Sigmoid colon (tissue), 7 donors: Measurements from ENCODE around the gene TNPO1. TPM values are rescaled to one million over a fixed set of nuclear protein-coding genes. Genes with fewer than 3 reads are reported as not detected.

ENCODE experiments used
- DNase-seq: peaks from one replicate; pipeline ENCODE4 v3.0.0-alpha.2; 2019
- H3K27ac ChIP-seq, 4 donors: fragments of 200-600 bp; sonication (generic); one replicate each; pipeline ENCODE4 v1.5.1; 2016 to 2019; ENCODE audit warnings: mild to moderate bottlenecking in 1 of 4
- H3K27me3 ChIP-seq, 3 donors: fragments of 200-600 bp; sonication (generic); one replicate each; pipeline ENCODE4 v1.5.1; 2019; ENCODE audit warnings: mild to moderate bottlenecking in 1 of 3
- H3K36me3 ChIP-seq, 4 donors: fragments of 200-600 bp; sonication (generic); one replicate each; pipeline ENCODE4 v1.5.1; 2016 to 2019
- H3K4me1 ChIP-seq, 4 donors: fragments of 200-600 bp; sonication (generic); one replicate each; pipeline ENCODE4 v1.5.1; 2017 to 2019
- H3K4me3 ChIP-seq, 4 donors: fragments of 200-600 bp; sonication (generic); one replicate each; pipeline ENCODE4 v1.5.1; 2017 to 2019; ENCODE audit warnings: mild to moderate bottlenecking in 2 of 4, moderate library complexity in 1 of 4
- H3K9me3 ChIP-seq, 4 donors: fragments of 200-600 bp in 3 of 4; sonication (generic) in 3 of 4; one replicate each; pipeline versions ENCODE4 v1.5.1 to v1.6.1; 2013 to 2019
- EP300 ChIP-seq, 4 donors: sonication (generic); formaldehyde crosslinking; IDR thresholded peaks; one replicate each; pipeline ENCODE4 v1.6.1; 2017; ENCODE audit warnings: antibody characterized with exemption in 4 of 4
- POLR2A ChIP-seq, 2 donors: fragments of 450-650 bp; IDR thresholded peaks; one replicate each; pipeline ENCODE4 v1.6.1; 2016; ENCODE audit warnings: antibody characterized with exemption in 2 of 2, mild to moderate bottlenecking in 2 of 2, moderate library complexity in 2 of 2
- POLR2AphosphoS5 ChIP-seq, 4 donors: sonication (generic); formaldehyde crosslinking; IDR thresholded peaks; one replicate each; pipeline ENCODE4 v1.6.1; 2017; ENCODE audit warnings: antibody characterized with exemption in 4 of 4
- WGBS, 2 donors: extraction: QIAGEN DNeasy Blood & Tissue Kit; methylation state at CpG; one replicate each; pipeline ENCODE4 v1.1.7; 2013; 5-methylcytosine and 5-hydroxymethylcytosine counted together
- intact Hi-C: fragments of 100-400 bp; cut with DNase I; formaldehyde crosslinking; loops from one replicate; pipeline ENCODE4 v1.15.1; 2023
- polyA plus RNA-seq, 3 donors: library from polyadenylated mRNA; stranded (reverse); fragments of 200-250 nt; gene quantifications; one replicate each; pipeline ENCODE4 v1.2.3, GENCODE V29; 2013
- total RNA-seq, 4 donors: library from RNA; depleted of rRNA; stranded (reverse); fragments of >200 nt; gene quantifications; one replicate each; pipeline ENCODE4 v1.1.0, GENCODE V29; 2016
- TF ChIP-seq, protein P1 (sequence below), 4 experiments: fragments of 450-650 bp in 3 of 4; fragments of 200-600 bp in 1 of 4; IDR thresholded peaks; one replicate each; pipeline ENCODE4 v1.5.1; 2016 to 2019; ENCODE audit warnings: antibody characterized with exemption in 4 of 4, mild to moderate bottlenecking in 3 of 4, moderate library complexity in 2 of 4
- donor health status: healthy with polysubstance abuse.
- donor health status: Bipolar disorder and iron deficiency.
- donor health status: healthy.

Gene TNPO1
- total and polyA plus RNA-seq, 7 donors = 18.6 to 145 (median 86.2) TPM

DNA sequence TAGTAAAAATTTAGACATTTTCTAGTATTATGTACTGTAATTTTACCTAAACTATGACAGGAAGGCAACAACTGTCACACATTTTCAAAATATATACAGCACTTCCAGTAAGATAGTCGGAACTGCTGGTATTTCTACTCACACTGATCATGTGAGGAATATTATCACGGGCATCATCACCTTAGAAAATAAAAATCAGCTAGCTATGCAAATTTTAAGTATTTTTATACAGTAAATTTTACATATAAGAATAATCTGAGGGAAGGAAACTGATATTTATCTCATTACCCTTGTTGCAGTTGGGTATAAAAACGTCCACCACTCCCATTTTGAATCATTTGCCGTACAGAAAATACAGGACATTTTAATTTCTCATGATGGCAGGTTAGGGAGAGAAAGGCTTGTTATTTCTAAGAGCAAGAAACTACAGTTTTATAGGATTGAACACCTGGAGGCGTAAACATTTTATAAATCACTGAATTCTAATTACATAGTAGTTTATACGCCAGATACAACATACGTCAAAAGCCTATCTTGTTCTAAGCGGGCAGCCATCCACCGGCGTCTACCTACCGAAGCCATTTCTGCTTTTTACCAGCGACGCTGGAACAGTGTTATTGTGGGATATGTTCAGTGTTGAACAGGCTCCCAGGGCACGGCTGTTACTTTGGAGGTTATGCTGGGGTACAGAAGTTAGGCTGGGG, 729 bp upstream of the TNPO1 start:
- DNase-seq = no peak
- no peaks in the 10 kb centered on the region for H3K9me3 ChIP-seq
- H3K36me3 ChIP-seq = no peaks in the 10 kb centered on the region
- H3K4me1 ChIP-seq = peaks cover 0 to 29% (median 24%) of the 10 kb centered on the region in 4 donors
- peak overlapping the region; percentile 65 to 88 (median 74) for H3K4me3 ChIP-seq
- intact Hi-C loops = loop anchor here (1.0 to 10.0 kb wide), 3 partner anchors 33 to 205 kb away; no protein-coding TSS in a partner anchor
- no peak for TF ChIP-seq POLR2AphosphoS5 (IDR thresholded peaks at IDR 0.05)
- no peak for TF ChIP-seq POLR2A (IDR thresholded peaks at IDR 0.05)
- no peak for TF ChIP-seq EP300 (IDR thresholded peaks at IDR 0.05)
- TF ChIP-seq, protein P1, sequence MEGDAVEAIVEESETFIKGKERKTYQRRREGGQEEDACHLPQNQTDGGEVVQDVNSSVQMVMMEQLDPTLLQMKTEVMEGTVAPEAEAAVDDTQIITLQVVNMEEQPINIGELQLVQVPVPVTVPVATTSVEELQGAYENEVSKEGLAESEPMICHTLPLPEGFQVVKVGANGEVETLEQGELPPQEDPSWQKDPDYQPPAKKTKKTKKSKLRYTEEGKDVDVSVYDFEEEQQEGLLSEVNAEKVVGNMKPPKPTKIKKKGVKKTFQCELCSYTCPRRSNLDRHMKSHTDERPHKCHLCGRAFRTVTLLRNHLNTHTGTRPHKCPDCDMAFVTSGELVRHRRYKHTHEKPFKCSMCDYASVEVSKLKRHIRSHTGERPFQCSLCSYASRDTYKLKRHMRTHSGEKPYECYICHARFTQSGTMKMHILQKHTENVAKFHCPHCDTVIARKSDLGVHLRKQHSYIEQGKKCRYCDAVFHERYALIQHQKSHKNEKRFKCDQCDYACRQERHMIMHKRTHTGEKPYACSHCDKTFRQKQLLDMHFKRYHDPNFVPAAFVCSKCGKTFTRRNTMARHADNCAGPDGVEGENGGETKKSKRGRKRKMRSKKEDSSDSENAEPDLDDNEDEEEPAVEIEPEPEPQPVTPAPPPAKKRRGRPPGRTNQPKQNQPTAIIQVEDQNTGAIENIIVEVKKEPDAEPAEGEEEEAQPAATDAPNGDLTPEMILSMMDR (IDR thresholded peaks at IDR 0.05) = no peak
- no peaks in the 10 kb centered on the region for H3K27me3 ChIP-seq
- 3 to 5% methylated on average over 14 of the region's 14 CpGs for whole genome bisulfite sequencing, 2 donors
- H3K27ac ChIP-seq = peak overlapping the region; percentile 94 to 98 (median 96)

DNA sequence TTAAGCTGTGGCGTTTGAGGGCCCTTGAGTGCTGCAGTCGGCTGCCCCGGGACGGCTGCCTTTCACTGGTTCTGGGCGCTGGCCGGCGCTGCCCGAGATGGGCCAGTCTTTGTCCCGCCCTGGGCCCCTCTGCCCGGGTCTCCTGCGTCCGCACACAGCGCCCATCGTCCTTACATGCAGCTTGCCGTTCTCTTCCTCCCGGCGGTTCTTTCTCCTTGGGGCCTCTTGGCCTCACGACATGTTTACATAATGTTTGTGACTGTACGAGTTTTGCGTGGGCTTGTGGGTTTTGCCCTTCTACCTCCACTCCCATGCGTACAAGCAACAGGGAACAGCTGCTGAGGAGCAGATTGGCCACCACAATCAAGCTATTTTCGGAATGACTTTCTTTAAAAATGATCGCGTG, 618 bp downstream of the TNPO1 start:
- Histone ChIP-seq H3K27ac (peak overlapping the region; percentile 94 to 98 (median 96)), H3K36me3 (no peaks in the 10 kb centered on the region), H3K9me3 (no peaks in the 10 kb centered on the region), H3K27me3 (no peaks in the 10 kb centered on the region), H3K4me3 (peak overlapping the region; percentile 65 to 88 (median 74)), H3K4me1 (peaks cover 0 to 34% (median 26%) of the 10 kb centered on the region in 4 donors)
- WGBS, 2 donors = 0 to 1% methylated on average over 24 of the region's 24 CpGs
- TF ChIP-seq POLR2AphosphoS5 (IDR thresholded peaks at IDR 0.05) = no peak
- TF ChIP-seq, protein P1 (IDR thresholded peaks at IDR 0.05) = no peak
- no peak for TF ChIP-seq EP300 (IDR thresholded peaks at IDR 0.05)
- TF ChIP-seq POLR2A (IDR thresholded peaks at IDR 0.05) = no peak
- intact Hi-C loops = loop anchor here (2.0 to 10.0 kb wide), 2 partner anchors 92 to 206 kb away; no protein-coding TSS in a partner anchor
- DNase-seq = peak; percentile 81

DNA sequence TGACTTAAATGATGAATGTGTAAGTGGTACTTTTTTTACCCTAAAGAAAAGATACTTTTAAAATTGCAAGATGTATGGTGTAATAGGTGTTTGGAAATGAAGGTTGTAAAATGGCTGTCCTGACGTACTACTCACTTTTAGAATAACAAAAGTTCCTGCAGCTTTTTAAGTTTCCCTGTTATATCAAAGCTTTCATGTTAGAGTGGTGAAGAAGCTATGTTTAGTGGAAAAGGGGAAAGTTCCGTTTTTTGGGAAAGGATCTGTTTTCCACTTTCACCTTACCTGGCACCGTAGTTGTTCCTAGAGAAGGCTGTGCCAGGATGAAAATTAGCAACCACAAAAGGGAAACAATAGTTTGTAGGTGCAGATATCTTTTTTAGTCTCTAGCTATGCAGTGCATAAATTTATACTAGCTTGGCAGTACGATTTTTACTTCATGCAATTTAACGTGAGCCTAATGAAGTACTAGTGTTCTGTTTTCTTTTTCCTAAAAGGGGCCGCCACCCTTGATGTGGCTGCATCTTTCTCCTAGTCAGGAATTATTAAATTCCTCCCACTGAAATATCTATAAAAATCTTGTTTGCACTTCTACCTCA, 1.3 kb downstream of the TNPO1 start:
- intact Hi-C loops = loop anchor here (2.0 to 10.0 kb wide), 4 partner anchors 93 to 451 kb away; no protein-coding TSS in a partner anchor

DNA sequence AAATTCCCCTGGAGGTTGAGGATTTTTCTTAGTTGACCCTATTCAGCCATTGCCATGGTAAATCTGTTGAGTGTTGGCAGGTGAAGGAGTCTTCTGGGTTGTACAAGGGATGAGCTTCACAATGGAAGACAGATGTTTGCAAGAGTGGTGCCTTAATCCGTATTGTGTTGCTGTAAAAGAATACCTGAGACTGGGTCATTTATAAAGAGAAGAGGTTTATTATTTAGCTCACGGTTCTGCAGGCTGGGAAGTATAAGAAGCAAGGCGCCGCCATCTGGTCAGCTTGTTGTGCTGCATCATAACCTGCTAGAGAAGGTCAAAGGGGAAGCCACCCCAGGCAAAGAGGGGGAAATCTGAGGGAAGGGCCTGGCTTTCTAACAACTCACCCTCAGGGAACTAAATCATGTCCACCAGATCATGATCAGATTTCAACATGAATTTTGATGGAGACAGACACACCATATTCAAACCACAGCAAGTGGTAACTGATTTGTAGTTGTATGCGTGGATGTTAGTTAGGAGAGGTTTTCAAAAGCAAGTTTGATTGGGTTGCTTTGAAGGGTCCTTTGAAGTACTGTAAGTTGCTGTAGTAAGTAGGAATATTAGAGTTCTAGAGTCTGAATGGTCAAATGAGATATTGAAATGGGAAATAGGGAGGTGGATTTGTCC, 2.5 kb downstream of the TNPO1 start:
- H3K36me3 ChIP-seq = no peaks in the 10 kb centered on the region
- peak overlapping the region in 2 of 4 donors; percentile 69 to 80 for H3K4me3 ChIP-seq
- intact Hi-C loops = loop anchor here (2.0 to 10.0 kb wide), 3 partner anchors 94 to 452 kb away; no protein-coding TSS in a partner anchor
- H3K4me1 ChIP-seq = peaks cover 0 to 53% (median 35%) of the 10 kb centered on the region in 4 donors
- WGBS, 2 donors = 24 to 46% methylated on average over 5 of the region's 5 CpGs
- peak overlapping the region; percentile 94 to 98 (median 96) for H3K27ac ChIP-seq
- peak; percentile 78 for DNase-seq
- no peaks in the 10 kb centered on the region for H3K9me3 ChIP-seq
- TF ChIP-seq, protein P1 (IDR thresholded peaks at IDR 0.05) = peak; percentile 32 to 59 (median 53)
- no peak for TF ChIP-seq EP300 (IDR thresholded peaks at IDR 0.05)
- TF ChIP-seq POLR2A (IDR thresholded peaks at IDR 0.05) = no peak
- TF ChIP-seq POLR2AphosphoS5 (IDR thresholded peaks at IDR 0.05) = no peak
- no peaks in the 10 kb centered on the region for H3K27me3 ChIP-seq

More for the DNA sequence above, 1.3 kb downstream of the TNPO1 start:
- TF ChIP-seq POLR2A (IDR thresholded peaks at IDR 0.05) (no peak), POLR2AphosphoS5 (IDR thresholded peaks at IDR 0.05) (no peak), EP300 (IDR thresholded peaks at IDR 0.05) (no peak)
- TF ChIP-seq, protein P1 (IDR thresholded peaks at IDR 0.05) = no peak
- no peaks in the 10 kb centered on the region for H3K9me3 ChIP-seq
- peaks cover 0 to 41% (median 30%) of the 10 kb centered on the region in 4 donors for H3K4me1 ChIP-seq
- WGBS, 2 donors = 8 to 21% methylated on average over 6 of the region's 6 CpGs
- H3K36me3 ChIP-seq = no peaks in the 10 kb centered on the region
- no peak for DNase-seq
- H3K4me3 ChIP-seq = peak overlapping the region; percentile 65 to 88 (median 74)
- peak overlapping the region; percentile 94 to 98 (median 96) for H3K27ac ChIP-seq
- H3K27me3 ChIP-seq = no peaks in the 10 kb centered on the region
